ENCODE measurements around the gene ZNHIT2.

Gene ZNHIT2

GRCh38 chr11:65134240-65134951 is 16.9 kb upstream of the ZNHIT2 start, which contains the start of gene SYVN1:
TSS of gene SYVN1 (minus strand) at chr11:65134519. CDS start at chr11:65133601, 918 bp downstream.
- peak; percentile 70 to 85 for DNase-seq

- no peak for DNase-seq
Measured at GRCh38 chr11:65133724-65134123, 16.2 kb upstream of the ZNHIT2 start.

- no peak for DNase-seq
Measured at GRCh38 chr11:65132988-65133700, 15.6 kb upstream of the ZNHIT2 start.

GRCh38 chr11:65132238-65132987 is 14.9 kb upstream of the ZNHIT2 start:
- DNase-seq, result no peak

- no peak for DNase-seq
Measured at GRCh38 chr11:65131895-65132237, 14.4 kb upstream of the ZNHIT2 start.

GRCh38 chr11:65131417-65131776 is 13.9 kb upstream of the ZNHIT2 start:
- no peak for DNase-seq

- DNase-seq, result no peak
Measured at GRCh38 chr11:65130631-65131416, 13.3 kb upstream of the ZNHIT2 start.

- DNase-seq, result no peak
Measured at GRCh38 chr11:65129649-65130441, 12.3 kb upstream of the ZNHIT2 start.

- DNase-seq, result no peak
Measured at GRCh38 chr11:65128182-65129145, 11.0 kb upstream of the ZNHIT2 start.

- no peak for DNase-seq
Measured at GRCh38 chr11:65127473-65128181, 10.1 kb upstream of the ZNHIT2 start.

GRCh38 chr11:65126624-65127274 is 9.2 kb upstream of the ZNHIT2 start:
- DNase-seq, result no peak

- DNase-seq, result no peak
Measured at GRCh38 chr11:65125197-65126056, 7.9 kb upstream of the ZNHIT2 start.

GRCh38 chr11:65124480-65125196 is 7.1 kb upstream of the ZNHIT2 start:
- no peak for DNase-seq

GRCh38 chr11:65121865-65122696 is 4.6 kb upstream of the ZNHIT2 start, which contains the start of the genes FAU and MRPL49:
TSS of gene FAU (minus strand) at chr11:65122134. CDS start at chr11:65121813, 321 bp downstream.
TSS of gene MRPL49 (plus strand) at chr11:65122321. CDS start at chr11:65122347, 26 bp downstream.
- DNase-seq, result peak; percentile 88 to 97

GRCh38 chr11:65121447-65121864 is 4.0 kb upstream of the ZNHIT2 start:
- DNase-seq, result no peak

GRCh38 chr11:65120831-65121230 is 3.3 kb upstream of the ZNHIT2 start:
- no peak for DNase-seq

- DNase-seq, result no peak
Measured at GRCh38 chr11:65119670-65119995, 2.1 kb upstream of the ZNHIT2 start.

All from NCI-H187 (cell line).